Mesenchymal stem cell (in vitro differentiated cells and primary cell): Measurements from ENCODE around the gene RUFY3.
"Not testable (repeated sequence)": the region's sequence is repeated elsewhere in the genome, so short reads cannot be mapped to it uniquely, and the experiment has no call there.

Experiments used
- DNase-seq: peaks from one replicate; pipeline ENCODE4 v3.0.0-alpha.2; 2013
- H2AFZ ChIP-seq: one replicate; pipeline ENCODE4 v1.6.1; 2013; ENCODE audit warnings: low read depth, mild to moderate bottlenecking, control low read depth, inconsistent platforms, low read length, moderate library complexity
- H2AK5ac ChIP-seq: 2 replicates; pipeline ENCODE4 v1.6.1; 2013; ENCODE audit warnings: low read length, moderate library complexity, mild to moderate bottlenecking, inconsistent platforms; ENCODE audit not compliant: severe bottlenecking
- H2BK120ac ChIP-seq: one replicate; pipeline ENCODE4 v1.6.1; 2013; ENCODE audit warnings: low read depth, mild to moderate bottlenecking, inconsistent platforms, low read length, moderate library complexity
- H2BK12ac ChIP-seq, 2 experiments: one replicate each; pipeline ENCODE4 v1.6.1; 2013; ENCODE audit warnings: inconsistent platforms in 2 of 2, low read length in 2 of 2, mild to moderate bottlenecking in 2 of 2, moderate library complexity in 2 of 2, control low read depth in 1 of 2
- H2BK15ac ChIP-seq: one replicate; pipeline ENCODE4 v1.6.1; 2013; ENCODE audit warnings: mild to moderate bottlenecking, low read depth, inconsistent platforms; ENCODE audit not compliant: poor library complexity, severe bottlenecking
- H2BK5ac ChIP-seq: 2 replicates; pipeline ENCODE4 v1.6.1; 2013; ENCODE audit warnings: low read depth, mild to moderate bottlenecking, low read length, control low read depth, inconsistent platforms; ENCODE audit not compliant: poor library complexity, severe bottlenecking
- H3K14ac ChIP-seq, 2 experiments: one replicate each; pipeline ENCODE4 v1.6.1; 2013; ENCODE audit warnings: inconsistent platforms in 2 of 2, low read length in 2 of 2, control low read depth in 1 of 2, mild to moderate bottlenecking in 1 of 2, moderate library complexity in 1 of 2
- H3K18ac ChIP-seq, 2 experiments: one replicate each; pipeline ENCODE4 v1.6.1; 2013; ENCODE audit warnings: inconsistent platforms in 2 of 2, low read length in 2 of 2, control low read depth in 1 of 2, low read depth in 1 of 2, mild to moderate bottlenecking in 1 of 2
- H3K23ac ChIP-seq, 2 experiments: one replicate each; pipeline ENCODE4 v1.6.1; 2013; ENCODE audit warnings: inconsistent platforms in 2 of 2, low read length in 2 of 2, mild to moderate bottlenecking in 2 of 2, moderate library complexity in 2 of 2, control low read depth in 1 of 2
- H3K27ac ChIP-seq: 2 replicates; pipeline ENCODE4 v1.5.1; 2013; ENCODE audit warnings: mild to moderate bottlenecking, moderate library complexity, low read length, control low read depth, inconsistent platforms; ENCODE audit not compliant: poor library complexity, severe bottlenecking
- H3K27me3 ChIP-seq, 2 experiments: 2 replicates each; pipeline versions ENCODE4 v1.6.1 to v1.7.0; 2013; ENCODE audit warnings: low read length in 2 of 2, mild to moderate bottlenecking in 2 of 2, moderate library complexity in 2 of 2, control low read depth in 1 of 2, inconsistent platforms in 1 of 2; ENCODE audit not compliant: control insufficient read depth in 1 of 2, insufficient read depth in 1 of 2
- H3K36me3 ChIP-seq, 2 experiments: 2 replicates each; pipeline versions ENCODE4 v1.6.1 to v1.7.0; 2013; ENCODE audit warnings: low read length in 2 of 2, control low read depth in 1 of 2, inconsistent platforms in 1 of 2, low read depth in 1 of 2, mild to moderate bottlenecking in 1 of 2; ENCODE audit not compliant: insufficient read depth in 2 of 2, control insufficient read depth in 1 of 2
- H3K4ac ChIP-seq, 2 experiments: one replicate each; pipeline ENCODE4 v1.6.1; 2013; ENCODE audit warnings: inconsistent platforms in 2 of 2, low read length in 2 of 2, mild to moderate bottlenecking in 2 of 2, moderate library complexity in 2 of 2, control low read depth in 1 of 2, low read depth in 1 of 2
- H3K4me1 ChIP-seq: 2 replicates; pipeline ENCODE4 v1.6.1; 2013; ENCODE audit warnings: low read depth, low read length, control low read depth; ENCODE audit not compliant: control insufficient read depth, insufficient read depth
- H3K4me2 ChIP-seq: 2 replicates; pipeline ENCODE4 v1.6.1; 2013; ENCODE audit warnings: low read length, mild to moderate bottlenecking, inconsistent platforms; ENCODE audit not compliant: poor library complexity, severe bottlenecking
- H3K4me3 ChIP-seq, 2 experiments: 2 replicates each; pipeline versions ENCODE4 v1.5.1 to v1.7.0; 2013; ENCODE audit warnings: low read length in 2 of 2, mild to moderate bottlenecking in 2 of 2, control low read depth in 1 of 2, low read depth in 1 of 2; ENCODE audit not compliant: insufficient read depth in 1 of 2
- H3K79me1 ChIP-seq: replicated peaks from 2 replicates; pipeline ENCODE4 v1.6.1; 2013; ENCODE audit warnings: mild to moderate bottlenecking, control low read depth, low read length, inconsistent platforms; ENCODE audit not compliant: poor library complexity, severe bottlenecking
- H3K9ac ChIP-seq: 2 replicates; pipeline ENCODE4 v1.7.0; 2013; ENCODE audit warnings: mild to moderate bottlenecking, low read length, moderate library complexity
- H3K9me3 ChIP-seq: 2 replicates; pipeline ENCODE4 v1.7.0; 2013; ENCODE audit warnings: mild to moderate bottlenecking, low read length; ENCODE audit not compliant: control insufficient read depth
- H4K8ac ChIP-seq: one replicate; pipeline ENCODE4 v1.6.1; 2013; ENCODE audit warnings: inconsistent platforms, mild to moderate bottlenecking, low read length, moderate library complexity
- H4K91ac ChIP-seq: one replicate; pipeline ENCODE4 v1.6.1; 2013; ENCODE audit warnings: mild to moderate bottlenecking, low read length, inconsistent platforms
- WGBS: methylation state at CpG from one replicate; pipeline ENCODE4 v1.1.7; 2013; ENCODE audit warnings: mixed read lengths; 5-methylcytosine and 5-hydroxymethylcytosine counted together

The RUFY3 gene

GRCh38 chr4:70678383-70678999, 43.3 kb upstream of the RUFY3 start:
- no peak overlapping the region for H2BK12ac ChIP-seq
- H3K79me1 ChIP-seq = no peaks in the 10 kb centered on the region
- H3K4me2 ChIP-seq = no peak overlapping the region
- no peaks in the 10 kb centered on the region for H3K36me3 ChIP-seq
- H4K8ac ChIP-seq = no peak overlapping the region
- H3K4me1 ChIP-seq = peaks cover 1% of the 10 kb centered on the region
- no peak overlapping the region for H4K91ac ChIP-seq
- no peak overlapping the region for H2BK5ac ChIP-seq
- H2AK5ac ChIP-seq = no peak overlapping the region
- no peak overlapping the region for H3K23ac ChIP-seq
- no peak overlapping the region for H2BK120ac ChIP-seq
- H3K9ac ChIP-seq = no peak overlapping the region
- no peaks in the 10 kb centered on the region for H3K9me3 ChIP-seq
- H3K27me3 ChIP-seq = no peaks in the 10 kb centered on the region
- H3K4me3 ChIP-seq = no peak overlapping the region
- H2BK15ac ChIP-seq = no peak overlapping the region
- H2AFZ ChIP-seq = no peak overlapping the region
- no peak overlapping the region for H3K27ac ChIP-seq
- H3K18ac ChIP-seq = no peak overlapping the region
- H3K4ac ChIP-seq = no peak overlapping the region
- no peak overlapping the region for H3K14ac ChIP-seq
- no CpG with 5 or more reads among the region's 1 CpG for WGBS
- DNase-seq = no peak

GRCh38 chr4:70680934-70681333, 40.8 kb upstream of the RUFY3 start:
- H3K79me1 ChIP-seq = no peaks in the 10 kb centered on the region
- no peak overlapping the region for H2AFZ ChIP-seq
- H2BK5ac ChIP-seq = no peak overlapping the region
- H3K4me2 ChIP-seq = no peak overlapping the region
- no peak overlapping the region for H4K91ac ChIP-seq
- peaks cover under 1% of the 10 kb centered on the region for H3K4me1 ChIP-seq
- no peaks in the 10 kb centered on the region for H3K36me3 ChIP-seq
- H3K9ac ChIP-seq = no peak overlapping the region
- DNase-seq = no peak
- H3K14ac ChIP-seq = no peak overlapping the region
- H2BK120ac ChIP-seq = no peak overlapping the region
- no peak overlapping the region for H3K27ac ChIP-seq
- H2BK15ac ChIP-seq = no peak overlapping the region
- no peak overlapping the region for H4K8ac ChIP-seq
- H3K4me3 ChIP-seq = no peak overlapping the region
- no peaks in the 10 kb centered on the region for H3K27me3 ChIP-seq
- no peak overlapping the region for H2AK5ac ChIP-seq
- H3K18ac ChIP-seq = no peak overlapping the region
- no peak overlapping the region for H2BK12ac ChIP-seq
- no peaks in the 10 kb centered on the region for H3K9me3 ChIP-seq
- H3K23ac ChIP-seq = no peak overlapping the region
- H3K4ac ChIP-seq = no peak overlapping the region

- Histone ChIP-seq H3K4me1 (no peaks in the 10 kb centered on the region), H2BK5ac (no peak overlapping the region), H2BK120ac (no peak overlapping the region), H3K9me3 (no peaks in the 10 kb centered on the region), H4K91ac (no peak overlapping the region), H2BK15ac (no peak overlapping the region), H3K9ac (no peak overlapping the region), H3K23ac (no peak overlapping the region), H2AK5ac (no peak overlapping the region), H3K18ac (no peak overlapping the region), H3K14ac (no peak overlapping the region), H3K79me1 (no peaks in the 10 kb centered on the region), H3K36me3 (no peaks in the 10 kb centered on the region), H4K8ac (no peak overlapping the region), H2BK12ac (no peak overlapping the region), H3K27ac (no peak overlapping the region), H3K4me2 (no peak overlapping the region), H3K4ac (no peak overlapping the region), H3K4me3 (no peak overlapping the region), H3K27me3 (no peaks in the 10 kb centered on the region), H2AFZ (no peak overlapping the region)
- DNase-seq = no peak
Measured at GRCh38 chr4:70681704-70682103, 40.1 kb upstream of the RUFY3 start.

- H3K4me2 ChIP-seq, H3K9ac ChIP-seq, H3K4me3 ChIP-seq: not testable (repeated sequence)
Measured at GRCh38 chr4:70682142-70682541, 39.6 kb upstream of the RUFY3 start.

More at GRCh38 chr4:70682142-70682541, 39.6 kb upstream of the RUFY3 start:
- H3K27me3 ChIP-seq, H2BK5ac ChIP-seq, H2BK12ac ChIP-seq, H4K91ac ChIP-seq, H3K9me3 ChIP-seq, H2AK5ac ChIP-seq, H3K23ac ChIP-seq, H2AFZ ChIP-seq, H3K36me3 ChIP-seq, H3K4me1 ChIP-seq, H2BK120ac ChIP-seq, H2BK15ac ChIP-seq, H3K4ac ChIP-seq, H3K14ac ChIP-seq, H3K18ac ChIP-seq, H3K27ac ChIP-seq, H3K79me1 ChIP-seq, H4K8ac ChIP-seq, DNase-seq: not testable (repeated sequence)
- WGBS = 74% methylated on average over 3 of the region's 3 CpGs
